H1 (cell line): ENCODE data around the gene RD3L. TPM values are rescaled to one million over a fixed set of nuclear protein-coding genes. Genes with fewer than 3 reads are reported as not detected.

Experiments
- CTCF ChIA-PET: fragments of 300-600 bp; sonication (Branson Sonifier 250); formaldehyde crosslinking; loops from one replicate; lab custom pipeline; 2021; ENCODE audit not compliant: partially characterized antibody; lab: Charles Lee
- POLR2A ChIA-PET: fragments of 300-600 bp; sonication (Branson Sonifier 250); formaldehyde crosslinking; loops from one replicate; lab custom pipeline; 2021; ENCODE audit warnings: inconsistent platforms; ENCODE audit not compliant: partially characterized antibody; lab: Charles Lee
- DNase-seq, 2 experiments: peaks; one replicate each; pipeline versions ENCODE4 v3.0.0 to v3.0.0-alpha.2; 2010 to 2022; ENCODE audit warnings: low spot score in 2 of 2, low read depth in 1 of 2, mixed read lengths in 1 of 2
- FAIRE-seq: peaks from 2 replicates; lab custom pipeline; 2011; peaks lifted over from hg19 to GRCh38; lab: Jason Lieb, UNC
- H2AFZ ChIP-seq: 2 replicates; pipeline ENCODE4 v1.8.1; 2012; ENCODE audit warnings: low read length, inconsistent platforms
- H2AK5ac ChIP-seq: 2 replicates; pipeline ENCODE4 v1.6.1; 2013; ENCODE audit warnings: low read depth, low read length
- H2BK120ac ChIP-seq: replicated peaks from 2 replicates; pipeline ENCODE3; 2013; ENCODE audit warnings: low read depth, low read length, inconsistent platforms
- H2BK12ac ChIP-seq: 2 replicates; pipeline ENCODE4 v1.6.1; 2013; ENCODE audit warnings: low read depth, low read length
- H2BK15ac ChIP-seq: 2 replicates; pipeline ENCODE4 v1.6.1; 2013; ENCODE audit warnings: low read length
- H2BK20ac ChIP-seq: 2 replicates; pipeline ENCODE4 v1.6.1; 2013; ENCODE audit warnings: low read length
- H2BK5ac ChIP-seq: 2 replicates; pipeline ENCODE4 v1.6.1; 2013; ENCODE audit warnings: low read depth, low read length
- H3K14ac ChIP-seq: 2 replicates; pipeline ENCODE4 v1.6.1; 2013; ENCODE audit warnings: inconsistent platforms; ENCODE audit not compliant: insufficient read length
- H3K18ac ChIP-seq: 2 replicates; pipeline ENCODE4 v1.6.1; 2013; ENCODE audit warnings: low read length; ENCODE audit errors: extremely low read depth
- H3K23ac ChIP-seq: 2 replicates; pipeline ENCODE4 v1.6.1; 2013; ENCODE audit warnings: inconsistent platforms; ENCODE audit not compliant: insufficient read length
- H3K23me2 ChIP-seq: 2 replicates; pipeline ENCODE4 v1.6.1; 2013; ENCODE audit warnings: low read depth, low read length
- H3K27ac ChIP-seq: 2 replicates; pipeline ENCODE4 v1.6.1; 2011; ENCODE audit warnings: low read depth, low read length, inconsistent platforms
- H3K27me3 ChIP-seq, 4 experiments: replicated peaks in 1 of 4; 1 replicate in 1 of 4; 2 replicates in 3 of 4; pipeline versions ENCODE4 v1.6.1 to v1.8.1; 2011 to 2013; ENCODE audit warnings: low read length in 3 of 4, mild to moderate bottlenecking in 3 of 4, inconsistent platforms in 2 of 4, mixed read lengths in 2 of 4, moderate library complexity in 1 of 4; ENCODE audit not compliant: control insufficient read depth in 3 of 4, insufficient read depth in 3 of 4; ENCODE audit errors: extremely low read depth in 1 of 4
- H3K36me3 ChIP-seq, 4 experiments: 2 replicates each; pipeline versions ENCODE4 v1.6.1 to v1.8.1; 2011 to 2013; ENCODE audit warnings: mild to moderate bottlenecking in 4 of 4, low read length in 3 of 4, moderate library complexity in 2 of 4, control low read depth in 1 of 4, inconsistent platforms in 1 of 4; ENCODE audit not compliant: insufficient read depth in 4 of 4, control insufficient read depth in 2 of 4
- H3K4ac ChIP-seq: replicated peaks from 2 replicates; pipeline ENCODE3; 2013; ENCODE audit warnings: low read length, low read depth, mixed read lengths, inconsistent platforms; ENCODE audit not compliant: insufficient read length
- H3K4me1 ChIP-seq, 4 experiments: replicated peaks in 1 of 4; 1 replicate in 1 of 4; 2 replicates in 3 of 4; pipeline versions ENCODE4 v1.6.1 to v1.8.1; 2011 to 2013; ENCODE audit warnings: low read length in 3 of 4, inconsistent platforms in 2 of 4, mixed read lengths in 1 of 4; ENCODE audit not compliant: insufficient read depth in 4 of 4, control insufficient read depth in 3 of 4
- H3K4me2 ChIP-seq, 2 experiments: 2 replicates each; pipeline versions ENCODE4 v1.6.1 to v1.8.1; 2011 to 2013; ENCODE audit warnings: low read depth in 2 of 2, low read length in 2 of 2, control low read depth in 1 of 2, inconsistent platforms in 1 of 2, mild to moderate bottlenecking in 1 of 2; ENCODE audit not compliant: insufficient read depth in 1 of 2
- H3K4me3 ChIP-seq, 4 experiments: fragments of 200-600, 300-600 bp in 1 of 4; sonication (generic), shearing (Covaris generic), sonication (Bioruptor Twin) in 1 of 4; 2 replicates each; pipeline versions ENCODE4 v1.5.1 to v1.8.1; 2011 to 2016; ENCODE audit warnings: low read length in 4 of 4, low read depth in 3 of 4, control low read depth in 2 of 4, inconsistent platforms in 2 of 4, mild to moderate bottlenecking in 2 of 4, mixed read lengths in 1 of 4, moderate library complexity in 1 of 4; ENCODE audit not compliant: insufficient read depth in 2 of 4; ENCODE audit errors: extremely low read depth in 1 of 4
- H3K56ac ChIP-seq: replicated peaks from 2 replicates; pipeline ENCODE3; 2013; ENCODE audit warnings: low read depth, mild to moderate bottlenecking, mixed read lengths, low read length, inconsistent platforms; ENCODE audit not compliant: insufficient read length
- H3K79me1 ChIP-seq: 2 replicates; pipeline ENCODE4 v1.6.1; 2013; ENCODE audit warnings: low read depth, low read length, control low read depth
- H3K79me2 ChIP-seq, 2 experiments: 2 replicates each; pipeline versions ENCODE4 v1.6.1 to v1.8.1; 2012 to 2013; ENCODE audit warnings: low read length in 2 of 2, mild to moderate bottlenecking in 2 of 2, inconsistent platforms in 1 of 2; ENCODE audit not compliant: insufficient read depth in 2 of 2, control insufficient read depth in 1 of 2
- H3K9ac ChIP-seq, 4 experiments: replicated peaks in 1 of 4; 1 replicate in 1 of 4; 2 replicates in 3 of 4; pipeline versions ENCODE4 v1.6.1 to v1.8.1; 2011 to 2013; ENCODE audit warnings: low read depth in 3 of 4, low read length in 3 of 4, control low read depth in 2 of 4, mild to moderate bottlenecking in 2 of 4, moderate library complexity in 2 of 4, inconsistent platforms in 1 of 4; ENCODE audit errors: extremely low read depth in 1 of 4
- H3K9me3 ChIP-seq, 2 experiments: 2 replicates each; pipeline versions ENCODE4 v1.6.1 to v1.8.1; 2012 to 2013; ENCODE audit warnings: mild to moderate bottlenecking in 2 of 2, moderate library complexity in 2 of 2, control low read depth in 1 of 2, inconsistent platforms in 1 of 2, low read depth in 1 of 2, low read length in 1 of 2, mixed read lengths in 1 of 2; ENCODE audit not compliant: insufficient read depth in 2 of 2
- H4K20me1 ChIP-seq, 2 experiments: replicated peaks in 1 of 2; 2 replicates each; pipeline versions ENCODE3 to v1.8.1; 2011 to 2013; ENCODE audit warnings: inconsistent platforms in 2 of 2, low read length in 2 of 2, mild to moderate bottlenecking in 1 of 2; ENCODE audit not compliant: insufficient read depth in 2 of 2, control insufficient read depth in 1 of 2
- H4K5ac ChIP-seq: 2 replicates; pipeline ENCODE4 v1.6.1; 2013; ENCODE audit warnings: low read length, low read depth, mixed read lengths, inconsistent platforms; ENCODE audit not compliant: insufficient read length
- H4K8ac ChIP-seq: 2 replicates; pipeline ENCODE4 v1.8.0; 2013; ENCODE audit warnings: mild to moderate bottlenecking, moderate library complexity, low read length, inconsistent platforms; ENCODE audit not compliant: insufficient read depth; ENCODE audit errors: extremely low read depth
- H4K91ac ChIP-seq: replicated peaks from 2 replicates; pipeline ENCODE3; 2013; ENCODE audit warnings: low read length, mixed read lengths, inconsistent platforms; ENCODE audit not compliant: insufficient read length
- CHD2 ChIP-seq: IDR thresholded peaks from 2 replicates; pipeline ENCODE4 v1.6.1; 2012; ENCODE audit warnings: low read length, improper control_type of control experiment
- RAD21 ChIP-seq, 2 experiments: IDR thresholded peaks in 1 of 2; conservative IDR thresholded peaks in 1 of 2; 2 replicates each; pipeline ENCODE4 v1.6.1; 2011; ENCODE audit warnings: low read depth in 2 of 2, low read length in 2 of 2, improper control_type of control experiment in 1 of 2, inconsistent platforms in 1 of 2, mild to moderate bottlenecking in 1 of 2, moderate library complexity in 1 of 2
- RBBP5 ChIP-seq: IDR thresholded peaks from 2 replicates; pipeline ENCODE4 v1.7.1; 2012; ENCODE audit warnings: low read depth, mild to moderate bottlenecking, inconsistent platforms, low read length, moderate library complexity, borderline replicate concordance
- SIRT6 ChIP-seq: IDR thresholded peaks from one replicate; pipeline ENCODE4 v1.7.1; 2012; ENCODE audit warnings: low read length, inconsistent platforms
- WGBS, 2 experiments: shearing (Covaris generic) in 1 of 2; methylation state at CpG; one replicate each; pipeline versions ENCODE4 v1.1.6 to v1.1.7; 2013 to 2015; ENCODE audit warnings: low lambda C conversion rate in 2 of 2, mixed read lengths in 2 of 2, inconsistent platforms in 1 of 2, low coverage in 1 of 2, missing lambda C conversion rate in 1 of 2; ENCODE audit not compliant: insufficient replicate concordance in 2 of 2, insufficient coverage in 1 of 2, insufficient read length in 1 of 2; ENCODE audit errors: extremely low coverage in 1 of 2, missing lambda C conversion rate in 1 of 2; 5-methylcytosine and 5-hydroxymethylcytosine counted together
- polyA plus RNA-seq, 7 experiments: library from polyadenylated mRNA; depleted of rRNA in 3 of 7; stranded (reverse) in 5 of 7; unstranded in 2 of 7; fragments of >200 nt in 5 of 7; fragments of 200-250 nt in 2 of 7; gene quantifications; 1 replicate in 5 of 7; 2 replicates in 1 of 7; 4 replicates in 1 of 7; pipeline versions ENCODE4 v1.2.1 to v1.2.3, GENCODE V29; 2011 to 2013; ENCODE audit warnings: missing spikeins in 2 of 7, mixed read lengths in 2 of 7
- total RNA-seq: library from RNA; stranded (reverse); fragmentation: NEBNext Ultra II Directional; extraction: Animal tissue kit (Norgen Biotek cat#: 25700); gene quantifications from 2 replicates; pipeline ENCODE4 v1.2.1, GENCODE V29; 2021

RD3L gene
- total and polyA plus RNA-seq, 2 of the 8 experiments (the other 6 are each of a cell fraction or from before 2014, with no cell fraction given): not detected

DNA sequence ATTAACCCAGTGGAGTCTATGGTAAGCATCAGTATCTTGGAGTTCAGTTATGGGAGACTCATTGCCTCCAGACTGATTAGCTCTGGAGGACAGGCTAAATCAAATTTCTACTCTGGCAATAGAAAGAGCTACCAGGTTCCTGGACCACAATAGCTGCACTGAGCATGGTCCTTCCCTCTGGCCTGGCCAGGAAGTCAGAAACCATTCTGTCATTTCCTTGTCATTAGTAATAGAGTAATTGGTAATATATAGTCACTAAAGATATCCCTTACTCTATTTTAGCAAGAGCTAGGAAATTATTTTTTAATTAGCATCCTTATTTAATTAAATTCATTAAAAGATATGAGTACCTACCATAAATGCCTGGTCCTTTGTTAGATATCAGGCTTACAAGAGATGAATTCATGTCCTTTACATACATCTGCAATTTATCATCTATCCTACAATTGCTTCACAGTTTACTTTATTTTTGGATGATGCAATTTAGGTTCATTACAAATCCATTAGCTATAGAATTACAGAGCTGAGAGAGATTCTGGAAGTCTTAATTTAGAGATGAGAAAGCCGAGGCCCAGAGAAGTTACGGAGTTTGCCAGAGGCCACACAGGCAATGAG is 37.7 kb downstream of the RD3L start:
- no peaks in the 10 kb centered on the region for H3K36me3 ChIP-seq
- H4K5ac ChIP-seq: no peak overlapping the region
- no peak overlapping the region for H2BK5ac ChIP-seq
- no peaks in the 10 kb centered on the region for H3K79me1 ChIP-seq
- no peak overlapping the region for H3K18ac ChIP-seq
- H4K91ac ChIP-seq: no peak overlapping the region
- no peak overlapping the region for H3K27ac ChIP-seq
- H3K23ac ChIP-seq: no peak overlapping the region
- no peak overlapping the region for H2AFZ ChIP-seq
- H3K56ac ChIP-seq: no peak overlapping the region
- CTCF ChIA-PET: interaction anchor here (0.6 to 12.0 kb wide), 12 partner anchors 9 to 660 kb away, joined by 3 to 180 read pairs (median 4); a partner anchor contains a TSS
- H4K8ac ChIP-seq: no peak overlapping the region
- H2BK120ac ChIP-seq: no peak overlapping the region
- H3K79me2 ChIP-seq: no peaks in the 10 kb centered on the region
- POLR2A ChIA-PET: interaction anchor here (0.5 kb wide), 1 partner anchor 1038 kb away, joined by 4 read pairs; no protein-coding TSS in a partner anchor
- H3K4me3 ChIP-seq: no peak overlapping the region
- 87% methylated on average over 2 of the region's 2 CpGs; no CpG with 5 or more reads in 1 of the 2 experiments for whole genome bisulfite sequencing, 2 experiments
- no peak overlapping the region for H2BK12ac ChIP-seq
- DNase-seq: no peak
- H3K4me1 ChIP-seq: peaks cover 0 to 2% (median 1%) of the 10 kb centered on the region in 4 experiments; a peak in 1 of 7 replicates
- no peak overlapping the region for H3K14ac ChIP-seq
- H3K27me3 ChIP-seq: no peaks in the 10 kb centered on the region
- H2BK20ac ChIP-seq: no peak overlapping the region
- TF ChIP-seq RBBP5 (no peak), SIRT6 (no peak), CHD2 (no peak), RAD21 (IDR thresholded peaks at IDR 0.05 in 1 of 2, conservative IDR thresholded peaks at IDR 0.05 in 1 of 2; ENCODE audit: low read depth in 2 of 2, low read length in 2 of 2) (no peak)
- no peaks in the 10 kb centered on the region for H3K23me2 ChIP-seq
- no peak overlapping the region for H3K4me2 ChIP-seq
- H3K9me3 ChIP-seq: no peaks in the 10 kb centered on the region
- H3K9ac ChIP-seq: no peak overlapping the region
- H2AK5ac ChIP-seq: no peak overlapping the region
- no peak overlapping the region for H3K4ac ChIP-seq
- no peak overlapping the region for H2BK15ac ChIP-seq
- H4K20me1 ChIP-seq: no peaks in the 10 kb centered on the region
- no peak for FAIRE-seq
